CD4-positive, alpha-beta T cell treated with Interleukin-6 at 100 ng/mL for 8 hours (primary cell): Measurements from ENCODE around the gene GPC5.
"Not testable (repeated sequence)": the region's sequence is repeated elsewhere in the genome, so short reads cannot be mapped to it uniquely, and the experiment has no call there.

Source experiments
- DNase-seq: peaks from one replicate; pipeline ENCODE4 v3.0.0-alpha.2; 2020; ENCODE audit warnings: mixed read lengths, low spot score

The GPC5 gene

GRCh38 chr13:91369441-91369831, 29.0 kb upstream of the GPC5 start:
- DNase-seq: no peak

- DNase-seq: no peak
Observed at GRCh38 chr13:91370501-91370900, 27.9 kb upstream of the GPC5 start.

- no peak for DNase-seq
Observed at GRCh38 chr13:91372911-91373310, 25.5 kb upstream of the GPC5 start.

- no peak for DNase-seq
Observed at GRCh38 chr13:91375116-91375729, 23.2 kb upstream of the GPC5 start.

GRCh38 chr13:91381371-91381770, 17.1 kb upstream of the GPC5 start:
- DNase-seq: no peak

GRCh38 chr13:91383836-91384235, 14.6 kb upstream of the GPC5 start:
- no peak for DNase-seq

- no peak for DNase-seq
Observed at GRCh38 chr13:91384896-91385295, 13.5 kb upstream of the GPC5 start.

GRCh38 chr13:91389186-91389585, 9.2 kb upstream of the GPC5 start:
- no peak for DNase-seq

GRCh38 chr13:91397595-91397994, 826 bp upstream of the GPC5 start:
- DNase-seq: no peak

GRCh38 chr13:91399189-91400062, 1.0 kb downstream of the GPC5 start:
- DNase-seq: no peak

GRCh38 chr13:91400063-91400399, 1.6 kb downstream of the GPC5 start:
- DNase-seq: no peak

GRCh38 chr13:91400671-91401070, 2.2 kb downstream of the GPC5 start:
- DNase-seq: no peak

- DNase-seq: no peak
Observed at GRCh38 chr13:91401920-91402319, 3.5 kb downstream of the GPC5 start.

GRCh38 chr13:91405240-91405639, 6.8 kb downstream of the GPC5 start:
- DNase-seq: no peak

GRCh38 chr13:91406619-91407018, 8.2 kb downstream of the GPC5 start:
- DNase-seq: peak; percentile 23

GRCh38 chr13:91408971-91409370, 10.6 kb downstream of the GPC5 start:
- no peak for DNase-seq

- DNase-seq: not testable (repeated sequence)
Observed at GRCh38 chr13:91416579-91416978, 18.2 kb downstream of the GPC5 start.

- DNase-seq: no peak
Observed at GRCh38 chr13:91417660-91418325, 19.4 kb downstream of the GPC5 start.

GRCh38 chr13:91426913-91427312, 28.5 kb downstream of the GPC5 start:
- no peak for DNase-seq

GRCh38 chr13:91438674-91439073, 40.3 kb downstream of the GPC5 start:
- DNase-seq: not testable (repeated sequence)

GRCh38 chr13:91450913-91451312, 52.5 kb downstream of the GPC5 start:
- no peak for DNase-seq

GRCh38 chr13:91454666-91455065, 56.2 kb downstream of the GPC5 start:
- no peak for DNase-seq

- no peak for DNase-seq
Observed at GRCh38 chr13:91456837-91457236, 58.4 kb downstream of the GPC5 start.
